ENCODE data around the gene CD82.

CD82 gene

DNA sequence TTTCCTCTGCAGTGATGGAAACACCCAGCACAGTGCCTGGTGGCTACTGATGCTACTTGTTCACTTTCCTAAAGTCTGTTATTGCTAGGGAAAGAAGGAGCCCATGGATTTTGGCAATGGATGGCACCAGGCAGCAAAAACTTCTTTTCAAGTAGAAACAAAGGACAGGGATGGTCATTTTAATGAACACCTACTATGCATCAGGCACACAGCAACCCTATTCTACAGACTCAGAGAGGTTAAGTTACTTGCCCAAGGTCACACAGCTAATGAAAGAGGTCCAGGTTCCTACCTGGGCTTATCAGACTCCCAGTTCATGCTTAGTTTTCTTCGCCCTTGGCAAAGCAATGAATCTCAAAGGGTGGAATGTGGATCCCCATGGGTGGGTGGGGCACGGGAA lies 36.9 kb upstream of the CD82 start:
- Histone ChIP-seq H3K36me3 (ENCODE audit: insufficient read depth, low read length) (no peaks in the 10 kb centered on the region), H3K4me1 (ENCODE audit: insufficient read depth, low read length) (peaks cover 19% of the 10 kb centered on the region; the same call in 1 of the 2 replicates), H3K9me3 (ENCODE audit: control insufficient read depth, insufficient read depth, low read length) (no peaks in the 10 kb centered on the region), H3K9ac (ENCODE audit: low read depth, low read length) (no peak overlapping the region)

DNA sequence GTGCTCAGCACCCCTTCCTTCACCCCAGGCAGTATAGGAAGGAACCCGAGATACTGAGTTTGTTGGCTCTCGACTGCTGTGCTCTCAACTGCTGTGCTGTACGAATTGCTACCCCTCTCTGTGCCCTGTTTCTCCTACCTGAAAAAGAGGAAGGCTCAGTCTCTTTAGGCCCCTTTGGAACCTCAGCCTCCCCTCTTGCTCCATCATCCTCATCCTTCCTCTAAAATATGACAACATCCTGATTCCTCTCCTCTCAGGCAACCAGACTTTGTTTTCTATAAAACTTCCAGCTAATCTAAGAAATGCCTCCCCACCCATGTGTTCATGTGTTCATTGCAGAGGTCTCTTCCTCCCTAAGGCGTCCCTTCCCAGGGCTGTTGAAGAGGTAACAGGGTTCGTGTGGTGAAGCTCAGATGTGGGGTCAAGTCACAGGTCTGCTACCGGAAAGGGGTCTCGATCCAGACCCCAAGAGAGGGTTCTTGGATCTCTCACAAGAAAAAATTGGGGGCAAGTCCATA lies 35.5 kb upstream of the CD82 start:
- Histone ChIP-seq H3K4me1 (ENCODE audit: insufficient read depth, low read length) (peaks cover 13% of the 10 kb centered on the region; the same call in 1 of the 2 replicates), H3K9me3 (ENCODE audit: control insufficient read depth, insufficient read depth, low read length) (no peaks in the 10 kb centered on the region), H3K36me3 (ENCODE audit: insufficient read depth, low read length) (no peaks in the 10 kb centered on the region), H3K9ac (ENCODE audit: low read depth, low read length) (no peak overlapping the region)

DNA sequence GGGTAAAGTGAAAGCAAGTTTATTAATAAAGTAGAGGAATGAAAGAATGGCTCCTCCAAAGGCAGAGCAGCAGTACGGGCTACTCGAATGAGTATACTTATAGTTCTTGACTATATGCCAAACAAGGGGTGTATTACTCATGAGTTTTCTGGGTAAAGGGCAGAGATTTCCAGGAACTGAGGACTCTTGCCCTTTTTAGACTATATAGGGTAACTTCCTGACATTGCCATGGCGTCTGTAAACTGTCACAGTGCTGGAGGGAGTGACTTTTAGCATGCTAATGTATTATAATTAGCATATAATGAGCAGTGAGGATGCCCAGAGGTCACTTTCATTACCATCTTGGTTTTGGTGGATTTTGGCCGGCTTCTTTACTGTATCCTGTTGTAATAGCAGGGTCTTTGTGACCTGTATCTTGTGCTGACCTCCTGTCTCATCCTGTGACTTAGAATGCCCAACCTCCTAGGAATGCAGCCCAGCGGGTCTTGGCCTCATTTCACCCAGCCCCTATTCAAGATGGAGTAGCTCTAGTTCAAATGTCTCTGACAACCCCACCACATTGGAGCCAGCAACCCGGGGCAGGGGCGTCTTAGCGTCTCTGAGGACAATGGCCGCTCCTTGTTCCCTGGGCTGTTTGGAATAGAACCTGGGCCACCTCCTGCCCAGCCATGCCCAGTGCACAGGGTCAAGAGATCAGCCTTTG lies 34.9 kb upstream of the CD82 start:
- Histone ChIP-seq H3K9ac (ENCODE audit: low read depth, low read length) (no peak overlapping the region), H3K4me1 (ENCODE audit: insufficient read depth, low read length) (peaks cover 13% of the 10 kb centered on the region; the same call in 1 of the 2 replicates), H3K36me3 (ENCODE audit: insufficient read depth, low read length) (no peaks in the 10 kb centered on the region), H3K9me3 (ENCODE audit: control insufficient read depth, insufficient read depth, low read length) (no peaks in the 10 kb centered on the region)

DNA sequence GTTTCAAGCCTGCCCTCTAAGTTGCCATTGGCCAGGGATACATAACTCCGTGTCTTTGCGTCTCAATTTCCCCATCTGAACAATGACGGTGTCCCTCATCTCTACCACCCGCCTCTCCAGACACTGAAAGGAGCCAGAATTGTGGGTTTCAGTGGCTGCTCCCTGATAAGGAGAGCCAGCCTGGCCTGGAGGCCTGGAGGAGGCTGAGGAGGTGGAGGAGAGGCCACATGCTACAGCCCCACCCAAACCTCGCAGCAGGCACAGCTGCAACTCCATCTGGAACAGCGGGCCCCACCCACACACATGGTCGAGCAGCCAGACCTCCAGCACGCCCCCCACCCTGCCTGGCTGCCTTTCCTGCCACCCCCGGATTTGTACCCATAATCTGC lies 34.4 kb upstream of the CD82 start:
- H3K9me3 ChIP-seq (ENCODE audit: control insufficient read depth, insufficient read depth, low read length), result no peaks in the 10 kb centered on the region
- peaks cover 11% of the 10 kb centered on the region; the same call in 1 of the 2 replicates for H3K4me1 ChIP-seq (ENCODE audit: insufficient read depth, low read length)
- H3K36me3 ChIP-seq (ENCODE audit: insufficient read depth, low read length), result no peaks in the 10 kb centered on the region
- no peak overlapping the region for H3K9ac ChIP-seq (ENCODE audit: low read depth, low read length)

DNA sequence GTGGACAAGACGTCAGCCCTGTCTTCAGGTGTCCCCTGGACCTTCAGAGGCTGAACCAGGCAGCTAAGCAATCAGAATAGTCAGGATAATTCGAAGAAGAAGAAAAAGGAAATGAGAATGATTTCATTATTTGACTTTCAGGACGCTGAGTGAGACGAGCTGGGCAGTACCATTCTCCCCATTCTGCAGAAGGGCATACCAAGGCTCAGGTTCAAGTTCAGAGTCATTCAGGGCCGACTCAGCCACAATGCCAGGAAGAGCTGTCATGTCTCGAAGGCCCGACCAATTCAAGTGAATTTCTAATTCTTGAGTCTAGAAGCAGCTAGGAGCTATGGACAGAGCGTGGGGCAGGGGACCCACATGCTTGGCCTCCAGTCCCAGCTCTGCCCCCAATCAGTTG lies 33.8 kb upstream of the CD82 start:
- H3K9me3 ChIP-seq (ENCODE audit: control insufficient read depth, insufficient read depth, low read length), result no peaks in the 10 kb centered on the region
- H3K9ac ChIP-seq (ENCODE audit: low read depth, low read length), result no peak overlapping the region
- peaks cover 7% of the 10 kb centered on the region; the same call in 1 of the 2 replicates for H3K4me1 ChIP-seq (ENCODE audit: insufficient read depth, low read length)
- H3K36me3 ChIP-seq (ENCODE audit: insufficient read depth, low read length), result no peaks in the 10 kb centered on the region

DNA sequence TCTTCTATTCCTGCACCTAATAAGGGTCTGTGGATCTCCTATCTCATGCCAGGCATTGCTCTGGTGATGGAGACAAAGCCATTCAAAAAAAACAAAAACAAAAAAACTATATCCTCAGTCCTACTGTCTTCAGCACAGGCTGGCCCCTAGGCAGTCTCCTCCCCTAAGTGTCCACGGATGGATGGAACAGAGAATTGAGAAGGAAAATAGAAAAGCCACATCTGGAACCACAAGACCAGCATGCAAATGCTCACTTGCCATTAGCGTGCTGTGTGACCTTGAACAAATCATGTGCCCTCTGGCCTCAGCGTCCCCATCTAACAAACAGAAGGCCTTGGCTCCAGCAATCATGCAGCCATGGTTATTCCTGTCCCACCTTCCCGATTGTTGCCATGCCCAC lies 32.7 kb upstream of the CD82 start:
- Histone ChIP-seq H3K9ac (ENCODE audit: low read depth, low read length) (no peak overlapping the region), H3K9me3 (ENCODE audit: control insufficient read depth, insufficient read depth, low read length) (no peaks in the 10 kb centered on the region), H3K36me3 (ENCODE audit: insufficient read depth, low read length) (no peaks in the 10 kb centered on the region), H3K4me1 (ENCODE audit: insufficient read depth, low read length) (peaks cover 6% of the 10 kb centered on the region; the same call in 1 of the 2 replicates)

DNA sequence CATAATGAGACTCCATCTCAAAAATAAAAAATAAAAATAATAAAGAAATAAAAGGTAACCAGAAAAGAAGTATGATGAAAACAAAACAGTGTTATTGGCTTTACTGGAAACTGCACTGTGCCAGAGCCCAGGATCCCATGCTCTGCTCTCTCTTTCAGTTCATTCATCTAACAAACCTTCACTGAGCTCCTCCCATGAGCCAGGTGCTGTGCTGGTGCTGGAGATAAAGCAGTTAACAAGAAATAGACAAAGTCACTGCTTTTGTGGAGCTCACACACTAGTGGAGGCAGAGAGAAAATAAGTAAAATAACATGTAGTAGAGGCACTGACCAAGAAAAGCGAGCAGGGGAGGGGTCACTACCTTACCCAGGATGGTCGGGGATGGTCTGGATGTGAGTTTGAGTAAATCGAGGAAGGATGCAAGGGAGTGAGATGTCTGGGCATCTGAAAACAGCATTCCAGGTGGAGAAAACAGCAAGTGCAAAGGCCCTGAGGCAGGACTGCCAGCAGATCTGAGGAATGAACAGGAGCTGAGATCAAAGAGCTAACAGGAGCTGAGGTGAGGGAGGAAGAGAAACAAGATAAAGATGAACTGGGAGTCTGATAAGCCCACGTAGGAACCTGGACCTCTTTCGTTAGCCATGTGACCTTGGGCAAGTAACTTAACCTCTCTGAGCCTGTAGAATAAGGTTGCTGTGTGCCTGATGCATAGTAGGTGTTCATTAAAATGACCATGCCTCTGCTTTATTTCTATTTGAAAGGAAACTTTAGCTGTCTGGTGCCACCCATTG lies 31.3 kb upstream of the CD82 start:
- Histone ChIP-seq H3K9me3 (ENCODE audit: control insufficient read depth, insufficient read depth, low read length) (no peaks in the 10 kb centered on the region), H3K9ac (ENCODE audit: low read depth, low read length) (no peak overlapping the region), H3K4me1 (ENCODE audit: insufficient read depth, low read length) (peaks cover 6% of the 10 kb centered on the region; the same call in 1 of the 2 replicates), H3K36me3 (ENCODE audit: insufficient read depth, low read length) (no peaks in the 10 kb centered on the region)

DNA sequence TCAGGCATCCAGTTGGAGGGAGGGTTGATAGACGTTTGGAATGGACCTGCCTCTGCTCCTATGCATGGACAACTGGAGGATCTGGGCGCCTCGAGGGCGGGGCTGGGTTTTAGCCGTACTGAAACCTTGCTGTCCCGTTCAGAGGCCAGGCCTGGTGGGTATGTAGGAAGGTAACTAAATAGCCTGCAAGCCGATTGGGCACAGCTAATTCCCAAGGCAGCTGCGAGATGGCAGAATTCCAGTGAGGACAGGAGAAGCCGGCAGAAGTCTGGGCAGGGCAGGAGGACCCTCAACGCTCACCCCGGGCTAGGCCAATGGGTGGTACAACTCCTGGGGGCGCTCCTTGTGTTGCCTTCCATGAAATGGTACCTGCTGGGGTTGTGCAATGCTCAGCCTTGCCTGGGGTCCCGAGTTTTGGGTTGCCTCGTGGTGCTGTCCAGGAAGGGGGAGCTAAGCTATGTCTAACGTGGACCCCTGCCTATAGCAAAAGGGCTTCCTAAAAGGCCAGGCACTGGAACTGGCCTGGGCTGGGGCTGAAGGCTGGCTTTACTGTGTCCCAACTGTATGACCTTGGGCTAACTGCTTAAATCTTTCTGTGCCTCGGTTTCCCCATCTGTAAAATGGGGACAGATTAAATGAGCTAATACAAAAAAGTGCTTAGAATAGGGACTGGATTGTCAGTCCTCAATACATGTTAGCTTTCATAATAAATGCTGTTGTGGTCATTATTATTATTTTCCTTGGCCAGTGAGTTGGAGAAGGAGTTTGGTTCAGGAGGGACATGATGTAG lies 30.1 kb upstream of the CD82 start:
- Histone ChIP-seq H3K36me3 (ENCODE audit: insufficient read depth, low read length) (no peaks in the 10 kb centered on the region), H3K9me3 (ENCODE audit: control insufficient read depth, insufficient read depth, low read length) (no peaks in the 10 kb centered on the region), H3K9ac (ENCODE audit: low read depth, low read length) (no peak overlapping the region), H3K4me1 (ENCODE audit: insufficient read depth, low read length) (peaks cover 18% of the 10 kb centered on the region)

DNA sequence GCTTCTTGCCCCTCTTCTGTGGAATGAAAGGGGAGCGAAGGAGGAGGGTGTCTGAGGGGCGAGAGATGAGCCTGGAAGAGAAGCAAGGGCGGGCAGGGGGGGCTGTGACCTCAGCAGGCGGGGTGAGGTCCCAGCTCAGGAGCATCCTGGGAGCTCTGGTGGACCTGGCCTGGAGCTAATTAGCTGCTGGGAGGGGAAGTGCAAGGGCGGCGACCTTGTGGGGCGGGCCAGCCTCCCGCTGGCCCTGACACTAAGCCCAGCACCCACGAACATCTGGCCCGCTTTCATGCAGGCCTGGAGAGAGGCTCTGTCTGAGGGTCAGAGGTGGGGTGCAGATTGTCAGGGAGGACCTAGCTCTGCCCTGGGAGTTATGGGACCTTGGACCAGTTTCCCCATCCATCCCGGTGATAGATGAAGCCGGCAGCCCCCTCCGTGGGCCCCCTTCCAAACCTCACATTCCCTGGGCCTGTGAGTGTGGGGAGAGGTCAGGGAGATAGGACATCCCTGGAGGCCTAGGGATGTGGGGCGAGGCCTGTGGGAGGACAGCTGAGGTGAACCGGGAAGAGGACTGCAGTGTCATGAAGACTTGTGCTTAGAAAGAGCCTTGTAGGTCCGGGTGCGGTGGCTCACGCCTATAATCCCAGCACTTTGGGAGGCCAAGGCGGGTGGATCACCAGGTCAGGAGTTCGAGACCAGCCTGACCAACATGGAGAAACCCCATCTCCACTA lies 28.5 kb upstream of the CD82 start:
- no peaks in the 10 kb centered on the region for H3K9me3 ChIP-seq (ENCODE audit: control insufficient read depth, insufficient read depth, low read length)
- peaks cover 18% of the 10 kb centered on the region for H3K4me1 ChIP-seq (ENCODE audit: insufficient read depth, low read length)
- H3K36me3 ChIP-seq (ENCODE audit: insufficient read depth, low read length), result no peaks in the 10 kb centered on the region
- no peak overlapping the region for H3K9ac ChIP-seq (ENCODE audit: low read depth, low read length)

DNA sequence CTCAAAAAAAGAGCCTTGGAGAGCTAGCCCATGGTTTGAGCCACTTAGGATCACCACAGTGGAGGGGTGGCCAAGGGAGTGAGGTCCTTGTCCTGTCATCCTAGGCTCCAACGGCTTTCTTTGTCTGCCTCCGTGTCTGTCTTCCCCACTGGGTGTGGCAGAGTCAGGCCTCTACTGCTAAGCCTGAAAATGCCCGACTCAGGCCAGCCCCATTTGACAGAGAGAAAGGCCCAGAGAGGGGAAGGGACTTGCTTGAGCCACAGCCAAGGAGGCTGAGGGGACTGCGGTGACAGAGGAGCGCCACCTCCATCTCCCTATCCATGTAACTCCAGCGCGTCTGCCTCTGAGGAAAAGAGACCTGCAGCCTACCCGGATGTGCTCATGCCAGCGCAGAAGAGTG lies 27.8 kb upstream of the CD82 start:
- Histone ChIP-seq H3K36me3 (ENCODE audit: insufficient read depth, low read length) (no peaks in the 10 kb centered on the region), H3K9me3 (ENCODE audit: control insufficient read depth, insufficient read depth, low read length) (no peaks in the 10 kb centered on the region), H3K9ac (ENCODE audit: low read depth, low read length) (no peak overlapping the region), H3K4me1 (ENCODE audit: insufficient read depth, low read length) (peaks cover 18% of the 10 kb centered on the region)

DNA sequence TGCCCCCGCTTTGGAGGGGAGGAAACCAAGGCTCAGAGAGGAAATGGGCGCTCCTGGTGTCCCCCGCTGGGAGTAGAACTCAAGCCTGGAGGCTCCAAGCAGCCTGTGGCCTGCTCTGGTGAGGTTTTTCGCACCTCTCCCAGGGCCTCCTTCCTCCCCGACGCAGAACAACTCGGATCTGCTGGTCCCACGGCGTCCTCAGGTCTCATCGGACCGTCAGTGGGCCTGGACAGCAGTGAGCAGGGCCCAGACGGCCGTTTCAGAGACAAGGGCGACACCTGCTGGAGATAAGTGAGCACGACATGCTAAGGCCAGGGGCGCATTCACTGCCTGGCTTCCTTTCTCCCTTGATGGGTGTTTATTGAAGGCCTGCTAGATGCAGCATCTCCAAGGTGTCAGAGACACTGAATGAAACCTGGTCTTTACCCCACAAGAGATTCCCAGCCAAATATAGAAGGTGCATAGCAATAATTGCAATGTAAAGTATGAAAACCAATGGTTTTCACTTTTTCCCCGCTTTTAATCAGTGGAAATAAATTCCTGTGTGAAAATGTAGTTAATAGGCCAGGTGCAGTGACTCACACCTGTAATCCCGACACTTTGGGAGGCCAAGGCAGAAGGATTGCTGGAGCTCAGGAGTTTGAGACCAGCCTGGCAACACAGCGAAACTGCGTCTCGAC lies 26.9 kb upstream of the CD82 start:
- Histone ChIP-seq H3K9me3 (ENCODE audit: control insufficient read depth, insufficient read depth, low read length) (no peaks in the 10 kb centered on the region), H3K9ac (ENCODE audit: low read depth, low read length) (no peak overlapping the region), H3K36me3 (ENCODE audit: insufficient read depth, low read length) (no peaks in the 10 kb centered on the region), H3K4me1 (ENCODE audit: insufficient read depth, low read length) (peaks cover 18% of the 10 kb centered on the region)

DNA sequence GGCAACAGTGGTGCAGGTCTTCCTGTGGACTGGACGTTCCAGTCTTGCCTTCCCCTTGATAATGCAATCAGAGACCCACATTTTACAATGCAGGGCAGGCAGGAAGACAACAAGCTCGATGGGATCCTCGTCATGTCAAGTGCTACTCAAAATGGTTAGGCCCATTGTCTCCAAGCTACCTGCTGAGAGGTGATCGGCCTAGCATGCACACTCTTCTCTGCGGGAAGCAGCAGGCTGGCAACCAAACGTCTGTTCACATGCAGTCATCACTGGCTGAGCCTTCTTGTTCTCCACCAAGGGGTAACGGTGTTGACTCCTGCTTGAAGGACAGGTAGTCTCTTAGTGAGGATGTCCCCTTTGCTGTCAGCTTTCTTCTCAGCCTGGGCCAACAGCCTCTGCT lies 25.5 kb upstream of the CD82 start:
- H3K36me3 ChIP-seq (ENCODE audit: insufficient read depth, low read length), result no peaks in the 10 kb centered on the region
- H3K9ac ChIP-seq (ENCODE audit: low read depth, low read length), result no peak overlapping the region
- peaks cover 18% of the 10 kb centered on the region for H3K4me1 ChIP-seq (ENCODE audit: insufficient read depth, low read length)
- no peaks in the 10 kb centered on the region for H3K9me3 ChIP-seq (ENCODE audit: control insufficient read depth, insufficient read depth, low read length)

DNA sequence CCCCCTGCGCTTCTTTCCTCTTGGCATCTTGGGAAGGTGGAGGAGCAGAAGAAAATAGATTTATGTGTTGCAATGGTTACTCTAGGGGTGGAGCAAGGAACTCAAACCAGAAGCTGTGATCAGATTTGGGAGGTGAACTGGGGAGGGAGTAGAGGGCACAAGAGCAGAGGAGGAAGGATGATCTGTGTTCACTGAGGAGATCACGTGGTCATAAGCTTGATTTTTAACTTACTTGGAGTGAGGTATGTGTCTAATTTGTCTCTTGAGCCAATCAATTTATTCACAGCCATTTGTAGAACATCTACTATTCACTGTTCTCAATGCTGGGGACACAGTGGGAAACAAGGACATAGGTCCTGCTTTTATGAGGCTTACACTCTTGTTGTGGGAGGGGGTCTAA lies 24.8 kb upstream of the CD82 start:
- Histone ChIP-seq H3K9ac (ENCODE audit: low read depth, low read length) (no peak overlapping the region), H3K4me1 (ENCODE audit: insufficient read depth, low read length) (peaks cover 18% of the 10 kb centered on the region)

More for the DNA sequence above, 24.8 kb upstream of the CD82 start:
- Histone ChIP-seq H3K36me3 (ENCODE audit: insufficient read depth, low read length) (no peaks in the 10 kb centered on the region), H3K9me3 (ENCODE audit: control insufficient read depth, insufficient read depth, low read length) (no peaks in the 10 kb centered on the region)
